GM12874 (cell line): ENCODE results near the gene ZC3H12C.

Experiments used
- CTCF ChIP-seq: IDR thresholded peaks from 2 replicates; pipeline ENCODE4 v1.5.1; 2011; ENCODE audit warnings: low read depth, mild to moderate bottlenecking, control low read depth, low read length, moderate library complexity; ENCODE audit not compliant: insufficient read depth

Gene ZC3H12C

GRCh38 chr11:110056956-110057355 is 36.2 kb upstream of the ZC3H12C start:
- no peak for TF ChIP-seq CTCF

GRCh38 chr11:110059706-110060463 is 33.3 kb upstream of the ZC3H12C start:
- TF ChIP-seq CTCF: no peak

GRCh38 chr11:110061296-110061695 is 31.9 kb upstream of the ZC3H12C start:
- TF ChIP-seq CTCF: no peak

GRCh38 chr11:110062247-110062646 is 30.9 kb upstream of the ZC3H12C start:
- TF ChIP-seq CTCF: no peak

GRCh38 chr11:110065189-110065588 is 28.0 kb upstream of the ZC3H12C start:
- TF ChIP-seq CTCF: no peak

GRCh38 chr11:110069158-110069737 is 23.9 kb upstream of the ZC3H12C start:
- TF ChIP-seq CTCF: no peak

- TF ChIP-seq CTCF: no peak
Measured at GRCh38 chr11:110070176-110070575, 23.0 kb upstream of the ZC3H12C start.
